Tibial artery (tissue), 4 donors: Measurements from ENCODE around the gene QARS1.

Experiments
- DNase-seq, 2 donors: peaks; one replicate each; pipeline ENCODE4 v3.0.0-alpha.2; 2019
- H3K27ac ChIP-seq, 2 donors: fragments of 200-600 bp; sonication (generic) in 1 of 2; 1 replicate in 1 of 2; 2 replicates in 1 of 2; pipeline ENCODE4 v1.5.1; 2018 to 2019; ENCODE audit warnings: mild to moderate bottlenecking in 1 of 2
- H3K27me3 ChIP-seq, 2 donors: fragments of 200-600 bp; sonication (generic) in 1 of 2; one replicate each; pipeline versions ENCODE4 v1.5.1 to v1.6.0; 2016 to 2019
- H3K36me3 ChIP-seq, 3 donors: fragments of 200-600 bp; sonication (generic) in 2 of 3; one replicate each; pipeline ENCODE4 v1.5.1; 2016 to 2019; ENCODE audit warnings: mild to moderate bottlenecking in 2 of 3
- H3K4me1 ChIP-seq, 4 donors: fragments of 200-600 bp; sonication (generic) in 2 of 4; 1 replicate in 3 of 4; 2 replicates in 1 of 4; pipeline ENCODE4 v1.5.1; 2016 to 2019
- H3K4me3 ChIP-seq, 2 donors: fragments of 200-600 bp; sonication (generic) in 1 of 2; 1 replicate in 1 of 2; 2 replicates in 1 of 2; pipeline ENCODE4 v1.5.1; 2018 to 2019; ENCODE audit warnings: mild to moderate bottlenecking in 2 of 2
- H3K9me3 ChIP-seq, 3 donors: fragments of 200-600 bp; sonication (generic) in 1 of 3; one replicate each; pipeline ENCODE4 v1.5.1; 2016 to 2019
- CTCF ChIP-seq, 2 experiments: fragments of 200-600 bp in 1 of 2; fragments of 450-650 bp in 1 of 2; IDR thresholded peaks; one replicate each; pipeline ENCODE4 v1.5.1; 2017 to 2019; ENCODE audit warnings: antibody characterized with exemption in 2 of 2, mild to moderate bottlenecking in 1 of 2, moderate library complexity in 1 of 2
- intact Hi-C: fragments of 100-400 bp; cut with DNase I; formaldehyde crosslinking; loops from one replicate; pipeline ENCODE4 v1.15.0; 2023; ENCODE audit warnings: low total_unique reads

QARS1 gene

GRCh38 chr3:49135499-49135898 is 30.9 kb upstream of the QARS1 start:
- no peak for DNase-seq
- no peak overlapping the region for H3K4me3 ChIP-seq
- intact Hi-C loops = no loop called here

GRCh38 chr3:49134471-49135265 is 30.1 kb upstream of the QARS1 start:
- peaks cover 0 to 45% (median 34%) of the 10 kb centered on the region in 4 donors for H3K4me1 ChIP-seq
- no peak for TF ChIP-seq CTCF (IDR thresholded peaks at IDR 0.05)
- peaks cover 0 to 4% of the 10 kb centered on the region in 2 donors for H3K27me3 ChIP-seq
- H3K4me3 ChIP-seq = peak overlapping the region in 1 of 2 donors; percentile 78
- intact Hi-C loops = loop anchor here (5.0 kb wide), 1 partner anchor 37 kb away; no protein-coding TSS in a partner anchor
- no peak for DNase-seq
- peak overlapping the region; percentile 92 to 93 for H3K27ac ChIP-seq
- H3K9me3 ChIP-seq = no peaks in the 10 kb centered on the region
- peaks cover 12 to 21% (median 12%) of the 10 kb centered on the region in 3 donors for H3K36me3 ChIP-seq

More at GRCh38 chr3:49135499-49135898, 30.9 kb upstream of the QARS1 start:
- Histone ChIP-seq H3K9me3 (no peaks in the 10 kb centered on the region), H3K27me3 (peaks cover 0 to 4% of the 10 kb centered on the region in 2 donors), H3K36me3 (peaks cover 4 to 13% (median 6%) of the 10 kb centered on the region in 3 donors), H3K4me1 (peaks cover 0 to 37% (median 26%) of the 10 kb centered on the region in 4 donors), H3K27ac (no peak overlapping the region)
- TF ChIP-seq CTCF (IDR thresholded peaks at IDR 0.05) = no peak

GRCh38 chr3:49133226-49133951 is 28.8 kb upstream of the QARS1 start:
- H3K27ac ChIP-seq = peak overlapping the region; percentile 92 to 93
- peaks cover 0 to 51% (median 37%) of the 10 kb centered on the region in 4 donors for H3K4me1 ChIP-seq
- H3K27me3 ChIP-seq = peaks cover 0 to 4% of the 10 kb centered on the region in 2 donors
- peak overlapping the region; percentile 72 to 78 for H3K4me3 ChIP-seq
- H3K36me3 ChIP-seq = peaks cover 24 to 34% (median 25%) of the 10 kb centered on the region in 3 donors
- TF ChIP-seq CTCF (IDR thresholded peaks at IDR 0.05) = no peak
- peak; percentile 90 to 94 for DNase-seq
- no peaks in the 10 kb centered on the region for H3K9me3 ChIP-seq
- intact Hi-C loops = loop anchor here (5.0 kb wide), 1 partner anchor 36 kb away; no protein-coding TSS in a partner anchor

GRCh38 chr3:49132437-49133225 is 28.1 kb upstream of the QARS1 start, which contains the start of gene LAMB2:
TSS of gene LAMB2 (minus strand) at chr3:49133050. CDS start at chr3:49132867, 183 bp downstream.
- peaks cover 0 to under 1% of the 10 kb centered on the region in 2 donors for H3K27me3 ChIP-seq
- H3K4me1 ChIP-seq = peaks cover 0 to 51% (median 37%) of the 10 kb centered on the region in 4 donors
- H3K4me3 ChIP-seq = peak within 1 kb of the TSS; percentile 72 to 78
- peaks cover 30 to 41% (median 32%) of the 10 kb centered on the region in 3 donors for H3K36me3 ChIP-seq
- H3K9me3 ChIP-seq = no peaks in the 10 kb centered on the region
- H3K27ac ChIP-seq = peak within 1 kb of the TSS; percentile 92 to 93
- no peak for TF ChIP-seq CTCF (IDR thresholded peaks at IDR 0.05)
- peak; percentile 65 to 89 for DNase-seq
- intact Hi-C loops = loop anchor here (5.0 kb wide), 1 partner anchor 35 kb away; no protein-coding TSS in a partner anchor

- Histone ChIP-seq H3K9me3 (no peaks in the 10 kb centered on the region), H3K27me3 (no peaks in the 10 kb centered on the region), H3K27ac (peak overlapping the region; percentile 92 to 93), H3K4me1 (peaks cover 0 to 51% (median 37%) of the 10 kb centered on the region in 4 donors), H3K4me3 (peak overlapping the region; percentile 72 to 78), H3K36me3 (peaks cover 33 to 47% (median 35%) of the 10 kb centered on the region in 3 donors)
- DNase-seq = no peak
- intact Hi-C loops = loop anchor here (5.0 kb wide), 1 partner anchor 35 kb away; no protein-coding TSS in a partner anchor
- no peak for TF ChIP-seq CTCF (IDR thresholded peaks at IDR 0.05)
Measured at GRCh38 chr3:49132073-49132436, 27.5 kb upstream of the QARS1 start.
